Measurements from ENCODE around the gene ATP5ME.

- TF ChIP-seq POLR2A (IDR thresholded peaks at IDR 0.05), result no peak
- TF ChIP-seq CTCF (IDR thresholded peaks at IDR 0.05), result no peak
Observed at GRCh38 chr4:661231-661630, 12.8 kb downstream of the ATP5ME start.

All from right lobe of liver (tissue), 4 donors.